ENCODE measurements around the gene PHC2. TPM values are rescaled to one million over a fixed set of nuclear protein-coding genes. Genes with fewer than 3 reads are reported as not detected.

PHC2 gene
- total RNA-seq, 6 experiments from 2014 or later = 49.3 to 86.5 (median 66.8) TPM

GRCh38 chr1:33443080-33443704 is 12.3 kb upstream of the PHC2 start:
- intact Hi-C loops (cut with DNase I) = no loop called here
- Histone ChIP-seq H3K27ac (no peak overlapping the region), H3K9me3 (no peaks in the 10 kb centered on the region), H3K4me3 (no peak overlapping the region), H3K36me3 (no peaks in the 10 kb centered on the region), H3K4me1 (no peaks in the 10 kb centered on the region), H3K27me3 (no peaks in the 10 kb centered on the region)
- no peak for DNase-seq
- 27% methylated on average over 3 of the region's 4 CpGs for WGBS (ENCODE audit: insufficient coverage, low coverage, low lambda C conversion rate, missing lambda C conversion rate)
- no peak for ATAC-seq
- TF ChIP-seq POLR2A (IDR thresholded peaks at IDR 0.05) (no peak), CTCF (IDR thresholded peaks at IDR 0.05) (no peak)

- Histone ChIP-seq H3K27ac (no peak overlapping the region), H3K36me3 (no peaks in the 10 kb centered on the region), H3K27me3 (no peaks in the 10 kb centered on the region), H3K4me3 (no peak overlapping the region), H3K9me3 (no peaks in the 10 kb centered on the region), H3K4me1 (no peaks in the 10 kb centered on the region)
- intact Hi-C loops (cut with DNase I) = no loop called here
- no peak for DNase-seq
- 60% methylated on average over 1 of the region's 1 CpG for WGBS (ENCODE audit: insufficient coverage, low coverage, low lambda C conversion rate, missing lambda C conversion rate)
- no peak for ATAC-seq
- no peak for TF ChIP-seq CTCF (IDR thresholded peaks at IDR 0.05)
- no peak for TF ChIP-seq POLR2A (IDR thresholded peaks at IDR 0.05)
Measured at GRCh38 chr1:33442141-33442540, 11.2 kb upstream of the PHC2 start.

GRCh38 chr1:33441088-33441745 is 10.3 kb upstream of the PHC2 start:
- H3K9me3 ChIP-seq = no peaks in the 10 kb centered on the region
- intact Hi-C loops (cut with DNase I) = no loop called here
- H3K4me1 ChIP-seq = no peaks in the 10 kb centered on the region
- no peak overlapping the region for H3K4me3 ChIP-seq
- H3K27me3 ChIP-seq = no peaks in the 10 kb centered on the region
- TF ChIP-seq POLR2A (IDR thresholded peaks at IDR 0.05) (no peak), CTCF (IDR thresholded peaks at IDR 0.05) (no peak)
- 62% methylated on average over 6 of the region's 6 CpGs for WGBS (ENCODE audit: insufficient coverage, low coverage, low lambda C conversion rate, missing lambda C conversion rate)
- H3K27ac ChIP-seq = no peak overlapping the region
- DNase-seq (no peak), ATAC-seq (no peak)
- H3K36me3 ChIP-seq = no peaks in the 10 kb centered on the region

GRCh38 chr1:33439662-33440061 is 8.8 kb upstream of the PHC2 start:
- TF ChIP-seq POLR2A (IDR thresholded peaks at IDR 0.05) (no peak), CTCF (IDR thresholded peaks at IDR 0.05) (no peak)
- ATAC-seq (no peak), DNase-seq (no peak)
- Histone ChIP-seq H3K36me3 (no peaks in the 10 kb centered on the region), H3K27ac (no peak overlapping the region), H3K4me3 (no peak overlapping the region), H3K9me3 (no peaks in the 10 kb centered on the region), H3K4me1 (no peaks in the 10 kb centered on the region), H3K27me3 (no peaks in the 10 kb centered on the region)
- 42% methylated on average over 1 of the region's 1 CpG for WGBS (ENCODE audit: insufficient coverage, low coverage, low lambda C conversion rate, missing lambda C conversion rate)
- intact Hi-C loops (cut with DNase I) = no loop called here
